Measurements from ENCODE around the gene HPCA.
A peak's percentile ranks its signal among the peaks of the same experiment; 100 is the strongest.

Gene HPCA

DNA sequence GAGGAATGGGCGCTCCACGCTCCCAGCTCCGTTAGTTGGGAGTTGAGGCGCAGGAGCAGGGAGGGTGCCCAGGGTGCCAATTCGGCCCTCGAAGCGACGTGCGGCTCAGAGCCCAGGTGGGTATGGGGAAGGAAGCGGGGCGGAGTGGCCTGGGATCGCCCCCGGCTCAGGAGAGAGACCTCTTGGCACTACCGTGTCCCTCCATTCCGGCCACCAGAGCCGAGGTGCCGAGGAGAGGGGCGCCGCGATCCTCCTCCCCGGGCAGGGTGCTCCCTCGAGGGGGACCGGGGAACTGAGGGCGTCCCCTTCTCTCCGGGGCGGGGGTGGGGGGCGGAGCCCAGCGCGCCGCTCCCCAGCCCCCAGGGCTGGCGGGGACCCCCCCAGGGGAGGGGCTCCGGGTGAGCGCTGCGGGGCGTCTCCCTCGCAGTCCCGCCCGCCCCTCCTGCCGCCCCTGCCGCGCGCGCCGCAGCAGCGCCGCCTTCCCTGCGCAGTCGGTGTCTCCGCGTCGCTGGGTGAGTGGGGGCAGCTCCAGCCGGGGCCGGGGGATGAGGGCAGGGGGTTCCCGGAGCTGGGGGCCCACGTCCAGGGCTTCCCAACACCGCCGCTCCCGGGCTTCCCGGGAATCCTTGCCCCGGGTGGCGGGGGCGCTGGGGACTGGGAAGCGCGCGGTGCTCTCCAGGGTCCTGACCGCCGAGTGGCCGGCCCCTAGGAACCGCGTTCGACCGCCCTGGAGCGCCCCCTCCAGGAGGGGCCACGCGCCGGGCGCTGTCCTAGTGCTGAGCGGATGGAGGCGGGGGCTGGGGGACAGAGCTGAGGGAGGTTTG is at the start of gene HPCA:
Gene HPCA (plus strand): TSS at position 488 of the 824 bp plus-strand sequence. CDS start 2,408 bp downstream, outside the sequence.
- in situ Hi-C loops (cut with HindIII; ENCODE audit: low sequenced_read_pairs), result no loop called here
- no peak for DNase-seq (ENCODE audit: low read depth)
- TF ChIP-seq, protein P1, sequence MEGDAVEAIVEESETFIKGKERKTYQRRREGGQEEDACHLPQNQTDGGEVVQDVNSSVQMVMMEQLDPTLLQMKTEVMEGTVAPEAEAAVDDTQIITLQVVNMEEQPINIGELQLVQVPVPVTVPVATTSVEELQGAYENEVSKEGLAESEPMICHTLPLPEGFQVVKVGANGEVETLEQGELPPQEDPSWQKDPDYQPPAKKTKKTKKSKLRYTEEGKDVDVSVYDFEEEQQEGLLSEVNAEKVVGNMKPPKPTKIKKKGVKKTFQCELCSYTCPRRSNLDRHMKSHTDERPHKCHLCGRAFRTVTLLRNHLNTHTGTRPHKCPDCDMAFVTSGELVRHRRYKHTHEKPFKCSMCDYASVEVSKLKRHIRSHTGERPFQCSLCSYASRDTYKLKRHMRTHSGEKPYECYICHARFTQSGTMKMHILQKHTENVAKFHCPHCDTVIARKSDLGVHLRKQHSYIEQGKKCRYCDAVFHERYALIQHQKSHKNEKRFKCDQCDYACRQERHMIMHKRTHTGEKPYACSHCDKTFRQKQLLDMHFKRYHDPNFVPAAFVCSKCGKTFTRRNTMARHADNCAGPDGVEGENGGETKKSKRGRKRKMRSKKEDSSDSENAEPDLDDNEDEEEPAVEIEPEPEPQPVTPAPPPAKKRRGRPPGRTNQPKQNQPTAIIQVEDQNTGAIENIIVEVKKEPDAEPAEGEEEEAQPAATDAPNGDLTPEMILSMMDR (IDR thresholded peaks at IDR 0.05; ENCODE audit: low read depth, low read length, missing control alignments), result peak; percentile 78
- peak within 1 kb of the TSS; percentile 3 for H3K4me3 ChIP-seq (ENCODE audit: low read depth, low read length)

DNA sequence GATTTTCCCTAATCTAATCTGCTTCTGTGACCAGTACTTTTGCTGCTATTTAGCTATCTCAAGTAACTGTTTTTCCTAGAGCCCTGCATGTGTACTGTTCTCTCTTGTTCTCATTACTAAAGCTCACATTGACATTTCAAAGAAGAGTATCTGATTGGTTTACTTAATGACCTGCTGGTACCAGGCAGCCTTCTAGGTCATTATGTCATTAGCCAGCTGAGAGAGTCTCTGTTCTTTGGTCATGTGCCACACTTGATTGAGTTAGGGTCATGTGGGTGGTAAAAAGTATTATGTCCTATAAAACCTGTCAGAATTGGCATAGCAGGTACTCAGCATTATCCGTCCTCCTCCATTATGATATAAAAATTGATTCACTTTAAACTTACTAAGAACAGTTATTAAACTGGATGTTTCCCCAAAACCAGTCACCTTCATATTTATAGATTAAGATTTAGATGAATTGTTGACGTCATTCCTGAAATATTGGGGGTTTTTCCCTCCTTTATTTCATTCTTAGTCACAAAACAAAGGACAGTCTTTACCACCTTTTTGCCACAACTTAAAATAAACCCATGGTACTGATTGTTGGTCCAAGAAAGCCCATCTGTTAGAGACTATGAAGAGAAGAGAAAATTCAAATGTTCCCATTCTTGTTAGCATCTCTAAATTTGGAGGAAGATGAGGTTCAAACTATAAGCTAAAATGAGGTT is 37.8 kb upstream of the HPCA start:
- DNase-seq (ENCODE audit: low read depth), result no peak
- TF ChIP-seq, protein P1 (IDR thresholded peaks at IDR 0.05; ENCODE audit: low read depth, low read length, missing control alignments), result no peak
- in situ Hi-C loops (cut with HindIII; ENCODE audit: low sequenced_read_pairs), result no loop called here
- no peak overlapping the region for H3K4me3 ChIP-seq (ENCODE audit: low read depth, low read length)

DNA sequence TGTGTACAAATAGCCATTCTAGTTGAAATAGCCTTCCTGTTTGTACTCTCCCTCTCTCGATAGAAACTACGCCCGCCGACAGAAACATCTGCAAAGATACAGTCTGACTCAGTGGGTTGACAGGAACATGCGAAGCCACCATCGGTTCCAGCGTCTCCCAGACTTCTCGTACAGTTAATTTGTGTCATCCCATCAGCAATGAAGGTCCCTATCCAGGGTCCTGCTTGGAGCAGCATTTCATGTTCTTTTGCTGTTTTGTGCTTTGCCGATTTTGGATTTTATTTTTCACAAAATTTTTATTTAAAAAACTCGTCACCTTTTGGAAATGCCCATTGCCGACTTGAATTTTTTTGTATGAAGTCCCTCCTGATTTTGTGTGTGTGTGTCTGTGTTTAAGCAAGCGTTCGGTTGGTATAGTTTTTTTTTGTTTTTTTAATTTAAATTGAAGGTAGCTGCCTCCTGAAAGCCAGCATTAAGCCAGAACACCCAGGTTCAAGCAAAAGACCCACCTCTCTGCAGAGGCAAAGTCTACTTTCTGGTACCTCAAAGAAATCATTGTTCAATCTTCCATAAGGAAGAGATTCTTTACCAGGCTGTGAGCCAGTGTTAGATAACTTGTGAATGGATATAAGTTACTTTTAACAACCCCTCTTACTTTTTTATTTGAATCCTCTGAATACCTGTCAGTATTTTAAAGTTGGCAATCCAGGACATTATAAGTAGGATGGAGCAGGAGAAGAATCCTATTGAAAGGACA is 30.3 kb upstream of the HPCA start:
- H3K4me3 ChIP-seq (ENCODE audit: low read depth, low read length), result no peak overlapping the region
- DNase-seq (ENCODE audit: low read depth), result no peak
- TF ChIP-seq, protein P1 (IDR thresholded peaks at IDR 0.05; ENCODE audit: low read depth, low read length, missing control alignments), result no peak
- in situ Hi-C loops (cut with HindIII; ENCODE audit: low sequenced_read_pairs), result no loop called here

DNA sequence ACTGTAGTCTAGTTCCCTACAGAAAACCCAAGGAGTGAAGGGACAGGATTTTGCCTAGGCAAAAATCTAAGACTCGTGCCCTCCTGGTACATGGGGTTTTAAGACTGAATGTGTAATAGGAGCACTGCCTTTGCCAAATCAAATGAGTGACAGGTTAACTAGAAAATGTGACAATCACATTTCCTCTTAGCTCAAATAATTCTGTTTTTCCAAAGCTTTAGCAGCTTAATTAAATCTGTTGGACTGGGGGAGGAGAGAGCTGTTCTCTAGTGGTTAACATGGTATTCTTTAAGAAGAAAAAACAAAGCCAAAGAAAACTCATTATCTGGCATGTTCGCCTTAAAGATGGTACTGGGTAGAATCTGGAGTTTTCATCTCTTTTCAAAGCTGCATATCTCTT is 28.2 kb upstream of the HPCA start:
- TF ChIP-seq, protein P1 (IDR thresholded peaks at IDR 0.05; ENCODE audit: low read depth, low read length, missing control alignments), result no peak
- in situ Hi-C loops (cut with HindIII; ENCODE audit: low sequenced_read_pairs), result no loop called here
- no peak for DNase-seq (ENCODE audit: low read depth)
- no peak overlapping the region for H3K4me3 ChIP-seq (ENCODE audit: low read depth, low read length)

DNA sequence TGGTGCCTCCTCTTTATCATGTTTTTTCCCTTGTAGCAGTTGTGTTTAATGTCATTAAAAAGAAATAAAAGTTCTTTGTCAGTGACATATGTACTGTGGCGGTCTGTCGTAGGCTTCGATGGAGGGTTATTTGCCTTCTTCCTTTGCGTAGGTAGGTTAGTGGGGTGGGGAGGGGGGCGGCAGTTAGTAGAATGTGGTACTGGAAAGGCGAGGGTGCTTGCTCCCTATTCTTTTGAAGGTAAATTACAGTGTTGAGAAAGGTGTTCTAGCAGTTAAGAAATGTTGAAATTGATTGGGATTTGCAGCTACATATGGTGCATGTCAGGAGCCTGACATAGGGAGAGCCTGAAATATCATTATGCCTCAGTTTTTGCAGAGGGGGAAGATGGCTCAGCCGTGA is 27.5 kb upstream of the HPCA start:
- in situ Hi-C loops (cut with HindIII; ENCODE audit: low sequenced_read_pairs), result no loop called here
- TF ChIP-seq, protein P1 (IDR thresholded peaks at IDR 0.05; ENCODE audit: low read depth, low read length, missing control alignments), result no peak
- DNase-seq (ENCODE audit: low read depth), result no peak

DNA sequence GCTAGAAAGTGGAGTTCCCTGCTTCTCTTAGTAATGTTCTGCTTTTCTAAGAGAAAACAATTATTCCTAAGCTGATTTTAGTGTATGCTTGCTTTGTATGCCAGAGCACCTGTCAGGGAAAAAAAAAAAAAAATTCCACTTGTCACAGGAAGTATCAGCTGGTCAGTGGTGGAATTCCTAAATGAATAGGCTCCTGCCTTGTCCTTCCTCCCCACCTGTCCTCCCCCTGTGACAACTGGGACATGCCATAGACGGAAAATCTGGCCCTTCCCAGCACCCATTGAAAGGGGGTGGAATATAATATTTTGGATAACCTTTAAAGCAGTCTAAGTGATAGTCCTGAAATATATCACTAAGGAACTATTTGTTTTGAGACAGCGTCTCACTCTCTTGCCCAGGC is 26.4 kb upstream of the HPCA start:
- in situ Hi-C loops (cut with HindIII; ENCODE audit: low sequenced_read_pairs), result no loop called here
- H3K4me3 ChIP-seq (ENCODE audit: low read depth, low read length), result no peak overlapping the region
- TF ChIP-seq, protein P1 (IDR thresholded peaks at IDR 0.05; ENCODE audit: low read depth, low read length, missing control alignments), result no peak
- DNase-seq (ENCODE audit: low read depth), result no peak

More for the DNA sequence above, 27.5 kb upstream of the HPCA start:
- H3K4me3 ChIP-seq (ENCODE audit: low read depth, low read length), result no peak overlapping the region
